Endodermal cell (in vitro differentiated cells): ENCODE data around the gene LTBP4. TPM values are rescaled to one million over a fixed set of nuclear protein-coding genes. Genes with fewer than 3 reads are reported as not detected.
A peak's percentile ranks its signal among the peaks of the same experiment; 100 is the strongest.

Experiments used
- DNase-seq: peaks from one replicate; pipeline ENCODE4 v3.0.0-alpha.2; 2017
- H3K27ac ChIP-seq: 2 replicates; pipeline ENCODE4 v1.5.1; 2013; ENCODE audit warnings: mild to moderate bottlenecking, low read depth, low read length, moderate library complexity
- H3K27me3 ChIP-seq: 2 replicates; pipeline ENCODE4 v1.6.1; 2013; ENCODE audit warnings: mild to moderate bottlenecking, low read length, moderate library complexity; ENCODE audit not compliant: insufficient read depth, control insufficient read depth, poor library complexity, severe bottlenecking
- H3K36me3 ChIP-seq: 2 replicates; pipeline ENCODE4 v1.7.0; 2013; ENCODE audit warnings: mild to moderate bottlenecking, low read length, moderate library complexity; ENCODE audit not compliant: control insufficient read depth, insufficient read depth
- H3K4me1 ChIP-seq: one replicate; pipeline ENCODE4 v1.7.0; 2013; ENCODE audit warnings: low read length; ENCODE audit not compliant: control insufficient read depth, insufficient read depth
- H3K4me3 ChIP-seq: 2 replicates; pipeline ENCODE4 v1.5.1; 2013; ENCODE audit warnings: mild to moderate bottlenecking, low read length, moderate library complexity
- H3K9ac ChIP-seq: 2 replicates; pipeline ENCODE4 v1.6.1; 2013; ENCODE audit warnings: mild to moderate bottlenecking, low read length, moderate library complexity; ENCODE audit not compliant: poor library complexity, severe bottlenecking; ENCODE audit errors: extremely low read depth
- H3K9me3 ChIP-seq: 2 replicates; pipeline ENCODE4 v1.6.1; 2013; ENCODE audit warnings: mild to moderate bottlenecking, low read length, moderate library complexity; ENCODE audit not compliant: control insufficient read depth
- H3K27ac Mint-ChIP-seq: 2 replicates; pipeline ENCODE4 v1.8.0; 2020; ENCODE audit warnings: mixed read lengths
- H3K27me3 Mint-ChIP-seq: 2 replicates; pipeline ENCODE4 v1.8.0; 2021; ENCODE audit warnings: mild to moderate bottlenecking, mixed read lengths; ENCODE audit not compliant: insufficient read depth
- H3K36me3 Mint-ChIP-seq: 2 replicates; pipeline ENCODE4 v1.8.0; 2020; ENCODE audit warnings: low read depth, mixed read lengths
- H3K4me1 Mint-ChIP-seq: 2 replicates; pipeline ENCODE4 v1.8.0; 2020; ENCODE audit warnings: mixed read lengths
- H3K4me3 Mint-ChIP-seq: 2 replicates; pipeline ENCODE4 v1.8.0; 2020; ENCODE audit warnings: mild to moderate bottlenecking, moderate library complexity, mixed read lengths
- H3K9me3 Mint-ChIP-seq: 2 replicates; pipeline ENCODE4 v1.8.0; 2020; ENCODE audit warnings: mild to moderate bottlenecking, mixed read lengths
- CTCF ChIP-seq: fragments of 200-600 bp; sonication (generic); conservative IDR thresholded peaks from 2 replicates; pipeline ENCODE4 v1.5.0; 2021; ENCODE audit warnings: antibody characterized with exemption, mild to moderate bottlenecking
- WGBS, 2 experiments: methylation state at CpG; one replicate each; pipeline versions ENCODE4 v1.1.5 to v1.1.7; 2013; ENCODE audit warnings: missing lambda C conversion rate in 2 of 2, mixed read lengths in 1 of 2; ENCODE audit not compliant: insufficient coverage in 1 of 2, insufficient read length in 1 of 2; 5-methylcytosine and 5-hydroxymethylcytosine counted together
- total RNA-seq, 2 donors: library from RNA; stranded (reverse); fragmentation: NEBNext Ultra II Directional in 1 of 2; extraction: Animal tissue kit (Norgen Biotek cat#: 25700) in 1 of 2; gene quantifications; 2 replicates in 1 of 2; 3 replicates in 1 of 2; pipeline ENCODE4 v1.2.1, GENCODE V29; 2021

The LTBP4 gene
- total RNA-seq, 2 donors from 2014 or later, result 104 to 133 TPM

- Histone ChIP-seq H3K4me3 (no peak overlapping the region), H3K4me1 (no peaks in the 10 kb centered on the region), H3K36me3 (peaks cover 42% of the 10 kb centered on the region), H3K9ac (no peak overlapping the region), H3K27me3 (no peaks in the 10 kb centered on the region), H3K9me3 (no peaks in the 10 kb centered on the region), H3K27ac (no peak overlapping the region)
- no peak overlapping the region for H3K4me3 Mint-ChIP-seq
- H3K36me3 Mint-ChIP-seq, result peaks cover 65% of the 10 kb centered on the region
- H3K4me1 Mint-ChIP-seq, result no peaks in the 10 kb centered on the region
- no peak overlapping the region for H3K27ac Mint-ChIP-seq
- no peaks in the 10 kb centered on the region for H3K9me3 Mint-ChIP-seq
- peak; percentile 69 for TF ChIP-seq CTCF
- no peak for DNase-seq
- no peaks in the 10 kb centered on the region for H3K27me3 Mint-ChIP-seq
- WGBS, 2 experiments, result 67 to 85% methylated on average over 1 to 5 of the region's 5 CpGs
Observed at GRCh38 chr19:40584007-40584406, 17.2 kb upstream of the LTBP4 start.

GRCh38 chr19:40585241-40585981 lies 15.8 kb upstream of the LTBP4 start:
- H3K36me3 ChIP-seq, result peaks cover 30% of the 10 kb centered on the region
- H3K4me3 ChIP-seq, result no peak overlapping the region
- Mint-ChIP-seq H3K36me3 (peaks cover 65% of the 10 kb centered on the region), H3K4me1 (no peaks in the 10 kb centered on the region), H3K27ac (no peak overlapping the region), H3K9me3 (no peaks in the 10 kb centered on the region), H3K27me3 (no peaks in the 10 kb centered on the region), H3K4me3 (no peak overlapping the region)
- no peaks in the 10 kb centered on the region for H3K27me3 ChIP-seq
- H3K9ac ChIP-seq, result no peak overlapping the region
- H3K27ac ChIP-seq, result no peak overlapping the region
- H3K4me1 ChIP-seq, result no peaks in the 10 kb centered on the region
- no peaks in the 10 kb centered on the region for H3K9me3 ChIP-seq
- TF ChIP-seq CTCF, result no peak
- DNase-seq, result no peak
- 90 to 93% methylated on average over 10 to 11 of the region's 11 CpGs for WGBS, 2 experiments

GRCh38 chr19:40585982-40586422 lies 15.2 kb upstream of the LTBP4 start:
- Mint-ChIP-seq H3K27me3 (no peaks in the 10 kb centered on the region), H3K9me3 (no peaks in the 10 kb centered on the region), H3K4me3 (no peak overlapping the region), H3K27ac (no peak overlapping the region), H3K36me3 (peaks cover 60% of the 10 kb centered on the region), H3K4me1 (no peaks in the 10 kb centered on the region)
- no peak overlapping the region for H3K4me3 ChIP-seq
- no peak for TF ChIP-seq CTCF
- H3K4me1 ChIP-seq, result no peaks in the 10 kb centered on the region
- no peak for DNase-seq
- H3K36me3 ChIP-seq, result peaks cover 27% of the 10 kb centered on the region
- H3K9ac ChIP-seq, result no peak overlapping the region
- no peak overlapping the region for H3K27ac ChIP-seq
- no peaks in the 10 kb centered on the region for H3K9me3 ChIP-seq
- WGBS, 2 experiments, result 80 to 81% methylated on average over 1 to 2 of the region's 2 CpGs
- no peaks in the 10 kb centered on the region for H3K27me3 ChIP-seq
